HG02852 (cell line): Measurements from ENCODE around the gene SPTSSA.
"Not testable (repeated sequence)": the region's sequence is repeated elsewhere in the genome, so short reads cannot be mapped to it uniquely, and the experiment has no call there.

ENCODE experiments used
- ATAC-seq: cut with Tn5 transposase; IDR thresholded peaks from one replicate; pipeline ENCODE4 v1.9.1; 2021; ENCODE audit warnings: mild to moderate bottlenecking, moderate library complexity; ENCODE audit not compliant: unreplicated experiment

Gene SPTSSA, protein sequence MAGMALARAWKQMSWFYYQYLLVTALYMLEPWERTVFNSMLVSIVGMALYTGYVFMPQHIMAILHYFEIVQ

GRCh38 chr14:34462132-34462893 is at the start of gene SPTSSA:
Gene SPTSSA, minus strand, starts transcription at chr14:34462240. Its CDS starts 33 bp downstream, at chr14:34462207.
- ATAC-seq, result peak; percentile 86

- no peak for ATAC-seq
These were observed 45.8 kb upstream of the SPTSSA start for GRCh38 chr14:34507884-34508283.

GRCh38 chr14:34507459-34507858 is 45.4 kb upstream of the SPTSSA start:
- ATAC-seq, result no peak

- not testable (repeated sequence) for ATAC-seq
These were observed 43.1 kb upstream of the SPTSSA start for GRCh38 chr14:34505124-34505491.

- not testable (repeated sequence) for ATAC-seq
These were observed 42.0 kb upstream of the SPTSSA start for GRCh38 chr14:34504027-34504426.

- ATAC-seq, result no peak
These were observed 40.6 kb upstream of the SPTSSA start for GRCh38 chr14:34502545-34503225.

GRCh38 chr14:34502001-34502400 is 40.0 kb upstream of the SPTSSA start:
- ATAC-seq, result no peak

GRCh38 chr14:34501004-34501580 is 39.1 kb upstream of the SPTSSA start:
- no peak for ATAC-seq

- no peak for ATAC-seq
These were observed 36.8 kb upstream of the SPTSSA start for GRCh38 chr14:34498684-34499412.

- ATAC-seq, result no peak
These were observed 34.9 kb upstream of the SPTSSA start for GRCh38 chr14:34496679-34497513.

DNA sequence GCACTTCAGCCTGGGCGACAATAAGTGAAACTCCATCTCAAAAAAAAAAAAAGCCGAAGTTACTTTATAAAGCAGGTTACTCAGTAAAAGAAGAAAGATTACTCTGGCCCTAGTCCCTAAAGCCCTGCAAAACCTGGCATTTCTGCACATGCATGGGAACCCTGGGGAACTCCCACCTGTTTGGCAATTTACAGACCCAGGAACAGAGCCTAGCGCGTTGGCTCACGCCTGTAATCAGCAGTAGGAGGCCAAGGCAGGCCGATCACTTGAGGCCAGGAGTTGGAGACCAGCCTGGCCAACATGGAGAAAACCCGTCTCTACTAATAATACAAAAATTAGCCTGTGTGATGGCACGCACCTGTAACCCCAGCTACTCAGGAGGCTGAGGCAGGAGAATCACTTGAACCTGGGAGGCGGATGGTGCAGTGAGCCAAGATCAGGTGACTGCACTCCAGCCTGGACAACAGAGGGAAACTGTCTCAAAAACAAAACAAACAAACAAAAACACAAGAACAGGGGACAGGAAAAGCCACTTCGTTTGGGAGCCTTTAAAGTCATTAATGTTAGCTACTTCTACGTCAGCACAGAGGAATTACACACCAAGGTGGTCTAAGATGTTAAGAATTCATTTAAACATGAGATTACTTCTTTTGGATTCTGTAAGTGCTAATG is 34.1 kb upstream of the SPTSSA start:
- no peak for ATAC-seq

DNA sequence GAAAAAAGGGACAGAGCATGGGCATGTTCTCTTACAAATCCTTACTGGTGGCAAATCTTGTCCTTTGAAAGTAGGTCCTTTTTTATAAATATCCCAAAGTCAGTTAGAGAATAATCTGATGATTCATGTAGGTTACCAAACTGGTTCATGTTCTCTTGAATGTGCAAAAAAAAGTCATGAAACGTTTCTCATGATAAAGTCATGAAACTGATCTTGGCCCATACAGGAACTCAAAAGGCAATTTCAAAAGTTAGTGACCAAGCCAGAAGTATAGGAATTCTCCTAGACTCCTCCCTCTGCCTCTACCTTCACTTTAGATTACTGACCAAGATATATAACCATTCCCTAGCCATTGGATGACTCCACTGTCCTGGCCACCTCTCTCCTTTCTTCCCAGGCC is 27.3 kb upstream of the SPTSSA start:
- no peak for ATAC-seq

DNA sequence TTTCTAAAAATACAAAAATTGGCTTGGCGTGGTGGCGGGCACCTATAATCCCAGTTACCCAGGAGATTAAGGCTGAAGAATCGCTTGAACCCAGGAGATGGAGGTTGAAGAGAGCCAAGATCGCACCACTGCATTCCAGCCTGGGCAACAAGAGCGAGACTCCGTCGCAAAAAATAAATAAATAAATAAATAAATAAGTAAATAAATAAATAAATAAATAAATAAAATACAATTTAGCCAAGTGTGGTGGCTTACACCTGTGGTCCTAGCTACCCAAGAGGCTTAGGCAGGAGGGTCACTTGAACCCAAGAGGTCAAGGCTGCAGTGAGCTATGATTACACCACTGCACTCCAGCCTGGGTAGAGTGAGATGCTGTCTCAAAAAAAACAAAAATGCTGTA is 26.5 kb upstream of the SPTSSA start:
- ATAC-seq, result no peak

DNA sequence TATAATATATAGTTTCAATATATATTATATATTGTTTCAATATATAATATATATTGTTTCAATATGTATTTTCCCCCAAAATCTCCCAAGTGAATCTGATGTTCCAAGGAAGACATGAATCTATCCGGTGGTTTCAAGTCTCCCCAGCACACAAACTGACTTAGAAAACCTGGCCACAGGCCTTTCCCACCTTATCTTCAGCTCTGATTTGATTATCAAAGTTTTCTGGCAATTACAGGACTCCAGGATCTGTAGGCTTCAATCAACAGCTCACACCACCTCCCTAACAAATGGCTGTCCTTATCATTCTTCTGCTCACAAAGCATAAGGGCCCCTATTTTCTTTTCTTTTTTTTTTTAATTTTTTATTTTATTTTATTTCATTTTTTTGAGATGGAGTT is 22.7 kb upstream of the SPTSSA start:
- no peak for ATAC-seq

DNA sequence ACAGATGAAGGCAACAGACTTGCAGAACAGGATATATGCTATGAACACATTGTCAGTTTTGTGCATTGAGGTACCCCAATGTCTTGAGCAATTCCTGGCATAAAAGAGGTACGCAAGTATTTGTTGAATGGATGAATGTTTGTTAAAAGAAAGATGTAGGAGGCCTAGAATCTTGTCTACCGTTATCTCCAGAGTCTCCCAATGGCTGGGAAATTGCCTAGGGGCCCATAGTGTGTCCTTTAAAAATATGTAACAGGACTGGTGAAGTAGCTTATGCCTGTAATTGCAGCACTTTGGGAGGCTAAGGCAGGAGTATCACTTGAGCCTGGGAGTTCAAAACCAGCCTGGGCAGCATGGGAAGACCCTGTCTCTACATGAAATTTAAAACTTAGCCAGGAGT is 20.4 kb upstream of the SPTSSA start:
- ATAC-seq, result no peak

DNA sequence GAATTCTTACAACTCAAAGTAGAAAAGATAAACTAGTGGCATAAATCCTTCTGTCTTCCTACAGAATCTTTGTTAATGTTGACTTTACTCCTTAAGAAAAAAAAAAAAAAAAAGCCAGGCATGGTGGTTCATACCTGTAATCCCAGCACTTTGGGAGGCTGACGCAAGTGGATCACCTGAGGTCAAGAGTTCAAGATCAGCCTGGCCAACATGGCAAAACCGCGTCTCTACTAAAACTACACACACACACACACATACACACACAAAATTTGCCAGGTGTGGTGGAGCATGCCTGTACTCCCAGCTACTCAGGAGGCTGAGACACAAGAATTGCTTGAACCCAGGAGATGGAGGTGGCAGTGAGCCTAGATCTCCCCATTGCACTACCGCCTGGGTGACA is 17.7 kb upstream of the SPTSSA start:
- no peak for ATAC-seq

GRCh38 chr14:34478261-34478660 is 16.2 kb upstream of the SPTSSA start:
- ATAC-seq, result no peak

DNA sequence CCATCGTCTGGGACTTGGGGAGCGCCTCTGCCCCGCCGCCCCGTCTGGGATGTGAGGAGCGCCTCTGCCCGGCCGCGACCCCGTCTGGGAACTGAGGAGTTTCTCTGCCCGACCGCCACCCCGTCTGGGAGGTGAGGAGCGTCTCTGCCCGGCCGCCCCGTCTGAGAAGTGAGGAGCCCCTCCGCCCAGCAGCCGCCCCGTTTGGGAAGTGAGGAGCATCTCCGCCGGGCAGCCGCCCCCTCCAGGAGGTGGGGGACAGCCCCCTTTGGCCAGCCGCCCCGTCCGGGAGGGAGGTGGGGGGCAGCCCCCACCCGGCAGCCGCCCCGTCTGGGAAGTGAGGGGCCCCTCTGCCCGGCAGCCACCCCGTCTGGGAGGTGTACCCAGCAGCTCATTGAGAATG is 14.0 kb upstream of the SPTSSA start:
- not testable (repeated sequence) for ATAC-seq

- ATAC-seq, result no peak
These were observed 13.1 kb upstream of the SPTSSA start for GRCh38 chr14:34475163-34475562.

GRCh38 chr14:34474187-34474679 is 12.2 kb upstream of the SPTSSA start:
- ATAC-seq, result no peak
